ENCODE results near the gene SLC6A19. TPM values are rescaled to one million over a fixed set of nuclear protein-coding genes. Genes with fewer than 3 reads are reported as not detected.

SLC6A19 gene
- total and polyA plus RNA-seq, 2 of the 4 experiments (the other 2 are of a cell fraction), result not detected

DNA sequence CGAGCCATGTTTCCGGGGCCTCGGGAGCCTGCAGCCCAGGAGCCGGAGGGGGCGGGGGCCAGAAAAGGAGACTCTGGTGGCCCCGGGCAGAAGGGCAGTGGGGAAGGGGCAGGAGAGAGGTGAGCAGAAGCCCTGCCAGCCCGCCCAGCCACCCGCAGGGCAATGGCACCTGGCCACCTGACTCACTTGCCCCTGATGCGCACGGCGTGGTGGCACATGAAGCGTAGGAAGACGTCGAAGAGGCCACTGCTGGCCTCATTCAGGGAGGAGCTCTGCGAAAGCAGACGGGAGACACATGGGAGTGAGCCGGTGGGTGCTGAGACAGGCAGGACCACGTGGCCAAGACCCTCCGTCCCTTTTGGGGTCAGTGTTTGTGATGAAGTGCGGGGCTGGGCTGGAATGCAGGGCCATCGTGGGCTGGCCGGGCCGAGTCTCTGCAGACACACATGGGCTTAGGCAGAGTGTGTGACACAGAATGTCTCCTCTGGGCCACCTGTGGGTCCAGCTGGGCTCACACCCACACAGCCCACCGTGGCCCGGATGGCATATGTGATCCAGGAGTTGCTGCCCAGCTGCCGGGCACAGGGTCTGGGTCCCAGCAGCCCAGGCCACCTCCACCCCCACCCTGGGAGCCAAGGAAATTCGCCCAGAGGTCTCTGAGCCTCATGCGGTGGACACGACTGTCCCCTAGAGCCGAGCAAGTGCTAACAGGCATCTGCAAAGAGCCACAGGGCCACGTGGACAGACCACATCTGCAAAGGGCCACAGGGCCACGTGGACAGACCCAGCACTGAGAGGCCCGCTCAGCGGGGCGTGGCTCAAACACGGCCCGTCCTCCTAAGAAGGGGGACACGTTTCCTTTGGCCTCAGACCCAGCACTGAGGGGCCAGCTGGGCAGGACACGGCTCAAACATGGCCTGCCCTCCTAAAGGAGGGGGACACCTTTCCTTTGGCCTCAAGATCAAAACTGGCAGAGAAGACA is 69.8 kb downstream of the SLC6A19 start (continued):
- TF ChIP-seq, protein P1, sequence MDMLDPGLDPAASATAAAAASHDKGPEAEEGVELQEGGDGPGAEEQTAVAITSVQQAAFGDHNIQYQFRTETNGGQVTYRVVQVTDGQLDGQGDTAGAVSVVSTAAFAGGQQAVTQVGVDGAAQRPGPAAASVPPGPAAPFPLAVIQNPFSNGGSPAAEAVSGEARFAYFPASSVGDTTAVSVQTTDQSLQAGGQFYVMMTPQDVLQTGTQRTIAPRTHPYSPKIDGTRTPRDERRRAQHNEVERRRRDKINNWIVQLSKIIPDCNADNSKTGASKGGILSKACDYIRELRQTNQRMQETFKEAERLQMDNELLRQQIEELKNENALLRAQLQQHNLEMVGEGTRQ (IDR thresholded peaks at IDR 0.05; ENCODE audit: low read depth, low read length), result no peak

DNA sequence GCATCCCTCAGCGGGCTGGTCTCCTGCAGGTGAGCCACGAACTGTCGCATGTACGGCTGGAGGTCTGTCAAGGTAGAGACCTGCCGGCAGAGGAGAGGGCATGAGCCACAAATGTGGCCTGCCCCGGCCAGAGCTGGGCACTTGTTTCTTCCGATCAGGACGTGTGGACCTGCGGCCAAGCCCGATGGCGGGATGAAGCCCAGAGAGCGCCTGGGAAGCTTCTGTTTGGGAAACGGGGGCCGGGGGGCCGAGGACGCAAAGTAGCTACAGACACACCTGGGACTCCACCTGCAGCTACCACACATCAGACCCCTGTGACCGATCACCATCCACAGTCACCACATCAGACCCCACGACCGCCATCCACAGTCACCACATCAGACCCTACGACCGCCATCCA is 70.8 kb downstream of the SLC6A19 start:
- POLR2A ChIA-PET (ENCODE audit: unreplicated experiment), result no interaction called here
- H2AK5ac ChIP-seq (ENCODE audit: low read depth, low read length), result no peak overlapping the region
- no peak overlapping the region for H2AFZ ChIP-seq (replicated peaks; ENCODE audit: low read length, poor library complexity)
- H3K9ac ChIP-seq (ENCODE audit: low read depth, low read length), result no peak overlapping the region
- BruUV-seq (replicated peaks), result no TSS peak
- no peak overlapping the region for H2BK20ac ChIP-seq (ENCODE audit: low read depth, low read length)
- dilution Hi-C loops (cut with HindIII; ENCODE audit: low sequenced_read_pairs, unreplicated experiment), result no loop called here
- H3K9me1 ChIP-seq (ENCODE audit: insufficient read depth, low read length), result no peaks in the 10 kb centered on the region
- H3K4me2 ChIP-seq (ENCODE audit: low read depth, low read length), result no peak overlapping the region
- H3K79me1 ChIP-seq (ENCODE audit: low read depth in 1 of 2, low read length in 2 of 2), result no peaks in the 10 kb centered on the region
- H3K36me3 ChIP-seq (ENCODE audit: control insufficient read depth, insufficient read depth, low read length), result no peaks in the 10 kb centered on the region
- no peak for ATAC-seq (ENCODE audit: low read depth)
- H3K23ac ChIP-seq (ENCODE audit: low read depth, low read length), result no peak overlapping the region
- no peak overlapping the region for H4K5ac ChIP-seq (ENCODE audit: low read depth, low read length)
- no peak overlapping the region for H3K4ac ChIP-seq (ENCODE audit: low read depth, low read length)
- intact Hi-C loops (cut with micrococcal nuclease), result no loop called here
- CTCF ChIA-PET, result no interaction called here
- H4K91ac ChIP-seq (ENCODE audit: insufficient read depth, low read depth, low read length), result no peak overlapping the region
- H4K8ac ChIP-seq (ENCODE audit: low read depth in 2 of 2, low read length in 2 of 2), result no peak overlapping the region
- H3K18ac ChIP-seq (ENCODE audit: low read depth, low read length), result no peak overlapping the region
- H2BK5ac ChIP-seq (ENCODE audit: low read depth, low read length, poor library complexity, severe bottlenecking), result no peak overlapping the region
- no peak overlapping the region for H2BK120ac ChIP-seq (ENCODE audit: low read depth, low read length)
- in situ Hi-C loops (cut with MboI; ENCODE audit: low sequenced_read_pairs), result no loop called here
- H2BK15ac ChIP-seq (ENCODE audit: low read depth, low read length), result no peak overlapping the region
- H3K4me1 ChIP-seq (ENCODE audit: control insufficient read depth, insufficient read depth, low read length), result no peaks in the 10 kb centered on the region
- no peak overlapping the region for H2AK9ac ChIP-seq (replicated peaks; ENCODE audit: low read depth, low read length, poor library complexity)
- WGBS, 2 experiments (ENCODE audit: extremely low coverage in 2 of 2, insufficient read length in 1 of 2), result 89% methylated on average over 9 of the region's 21 CpGs; no CpG with 5 or more reads in 1 of the 2 experiments
- no peak overlapping the region for H3K27ac ChIP-seq (ENCODE audit: insufficient read depth, low read length)
- no peaks in the 10 kb centered on the region for H3K27me3 ChIP-seq (ENCODE audit: control insufficient read depth, insufficient read depth, low read length)
- H3K4me3 ChIP-seq (ENCODE audit: insufficient read depth, low read depth, low read length), result no peak overlapping the region
- no peaks in the 10 kb centered on the region for H4K20me1 ChIP-seq (ENCODE audit: insufficient read depth, low read length)
- no peak for TF ChIP-seq FOS (IDR thresholded peaks at IDR 0.05; ENCODE audit: low read depth, low read length)
- TF ChIP-seq RAD21 (IDR thresholded peaks at IDR 0.05; ENCODE audit: low read length), result no peak
- H3K14ac ChIP-seq (replicated peaks; ENCODE audit: low read depth, low read length), result no peak overlapping the region
- no peak for DNase-seq
- H3K9me3 ChIP-seq (ENCODE audit: control insufficient read depth, insufficient read depth, low read length), result peaks cover 22% of the 10 kb centered on the region
- no peak overlapping the region for H3K56ac ChIP-seq (ENCODE audit: extremely low read depth, insufficient read depth, low read length)

All from IMR-90 (cell line).